B cell (primary cell): ENCODE data around the gene GLB1L.

ENCODE experiments used
- EZH2 ChIP-seq: IDR thresholded peaks from 2 replicates; pipeline ENCODE4 v1.6.1; 2012; ENCODE audit warnings: borderline replicate concordance, low read depth, mild to moderate bottlenecking, moderate library complexity, low read length; ENCODE audit not compliant: insufficient read depth, poor library complexity, severe bottlenecking
- TF ChIP-seq, protein P1 (sequence below): fragments of 200-600 bp; IDR thresholded peaks from one replicate; pipeline ENCODE4 v1.8.0; 2022; ENCODE audit warnings: antibody characterized with exemption, mild to moderate bottlenecking

DNA sequence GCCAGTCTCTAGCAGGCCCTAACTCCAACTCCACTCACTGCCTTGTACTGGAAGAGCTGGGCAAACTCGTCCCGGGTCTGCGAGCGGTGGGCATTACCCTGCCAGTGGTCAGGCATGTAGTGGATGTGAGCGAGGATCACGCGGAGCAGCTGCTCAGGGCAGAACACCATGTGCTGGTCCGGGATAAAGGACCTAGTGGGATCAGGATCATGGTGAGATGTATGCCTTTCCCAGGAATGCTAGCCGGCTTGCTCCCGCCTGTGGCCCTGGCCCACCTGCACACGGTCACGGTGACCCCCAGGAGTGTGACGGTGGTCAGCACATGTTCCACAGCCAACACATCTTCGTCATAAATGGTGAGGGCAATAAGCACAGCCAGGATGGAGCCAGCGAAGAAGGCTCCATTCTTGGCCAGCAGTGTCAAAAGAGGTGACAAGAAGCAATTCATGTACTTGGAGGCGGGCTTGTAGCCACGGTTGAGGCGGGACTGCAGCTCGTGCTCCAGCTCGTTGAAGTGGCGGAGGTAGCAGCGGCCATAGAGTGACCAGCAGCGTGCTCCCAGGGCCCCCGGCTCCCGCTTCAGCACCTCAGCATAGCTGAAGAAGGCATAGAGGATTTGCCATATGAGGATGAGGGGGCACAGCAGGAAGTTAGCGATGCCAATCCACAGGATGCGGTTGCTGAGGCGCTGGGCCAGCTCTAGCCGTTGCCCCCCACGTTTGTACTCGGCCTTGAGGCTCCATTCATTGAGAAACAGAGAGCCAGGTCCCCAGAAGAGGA lies 21.2 kb downstream of the GLB1L start:
- TF ChIP-seq, protein P1, sequence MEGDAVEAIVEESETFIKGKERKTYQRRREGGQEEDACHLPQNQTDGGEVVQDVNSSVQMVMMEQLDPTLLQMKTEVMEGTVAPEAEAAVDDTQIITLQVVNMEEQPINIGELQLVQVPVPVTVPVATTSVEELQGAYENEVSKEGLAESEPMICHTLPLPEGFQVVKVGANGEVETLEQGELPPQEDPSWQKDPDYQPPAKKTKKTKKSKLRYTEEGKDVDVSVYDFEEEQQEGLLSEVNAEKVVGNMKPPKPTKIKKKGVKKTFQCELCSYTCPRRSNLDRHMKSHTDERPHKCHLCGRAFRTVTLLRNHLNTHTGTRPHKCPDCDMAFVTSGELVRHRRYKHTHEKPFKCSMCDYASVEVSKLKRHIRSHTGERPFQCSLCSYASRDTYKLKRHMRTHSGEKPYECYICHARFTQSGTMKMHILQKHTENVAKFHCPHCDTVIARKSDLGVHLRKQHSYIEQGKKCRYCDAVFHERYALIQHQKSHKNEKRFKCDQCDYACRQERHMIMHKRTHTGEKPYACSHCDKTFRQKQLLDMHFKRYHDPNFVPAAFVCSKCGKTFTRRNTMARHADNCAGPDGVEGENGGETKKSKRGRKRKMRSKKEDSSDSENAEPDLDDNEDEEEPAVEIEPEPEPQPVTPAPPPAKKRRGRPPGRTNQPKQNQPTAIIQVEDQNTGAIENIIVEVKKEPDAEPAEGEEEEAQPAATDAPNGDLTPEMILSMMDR: no peak
- TF ChIP-seq EZH2: no peak
